Ammon's horn (tissue), 1 donor: ENCODE data around the gene GOLGA6L7.
"Not testable (repeated sequence)": the region's sequence is repeated elsewhere in the genome, so short reads cannot be mapped to it uniquely, and the experiment has no call there.

Experiments used
- DNase-seq: peaks from one replicate; pipeline ENCODE4 v3.0.0-alpha.2; 2016; ENCODE audit warnings: low spot score

GOLGA6L7 gene

GRCh38 chr15:28884151-28884940 is 35.9 kb upstream of the GOLGA6L7 start:
- no peak for DNase-seq

- DNase-seq = no peak
Measured at GRCh38 chr15:28881600-28881999, 33.2 kb upstream of the GOLGA6L7 start.

GRCh38 chr15:28881170-28881569 is 32.7 kb upstream of the GOLGA6L7 start:
- DNase-seq = no peak

GRCh38 chr15:28880680-28881079 is 32.2 kb upstream of the GOLGA6L7 start:
- DNase-seq = no peak

GRCh38 chr15:28879551-28879950 is 31.1 kb upstream of the GOLGA6L7 start:
- no peak for DNase-seq

- no peak for DNase-seq
Measured at GRCh38 chr15:28878209-28878608, 29.8 kb upstream of the GOLGA6L7 start.

- DNase-seq = no peak
Measured at GRCh38 chr15:28876845-28877185, 28.4 kb upstream of the GOLGA6L7 start.

- peak; percentile 72 for DNase-seq
Measured at GRCh38 chr15:28876131-28876844, 27.8 kb upstream of the GOLGA6L7 start.

- DNase-seq = no peak
Measured at GRCh38 chr15:28875461-28876000, 27.1 kb upstream of the GOLGA6L7 start.

- no peak for DNase-seq
Measured at GRCh38 chr15:28873585-28874190, 25.2 kb upstream of the GOLGA6L7 start.

- no peak for DNase-seq
Measured at GRCh38 chr15:28873006-28873405, 24.6 kb upstream of the GOLGA6L7 start.

- no peak for DNase-seq
Measured at GRCh38 chr15:28871168-28871567, 22.7 kb upstream of the GOLGA6L7 start.

- DNase-seq = no peak
Measured at GRCh38 chr15:28868744-28869345, 20.4 kb upstream of the GOLGA6L7 start.

- DNase-seq = not testable (repeated sequence)
Measured at GRCh38 chr15:28861589-28862293, 13.3 kb upstream of the GOLGA6L7 start.

GRCh38 chr15:28861031-28861534 is 12.6 kb upstream of the GOLGA6L7 start:
- DNase-seq = no peak

- not testable (repeated sequence) for DNase-seq
Measured at GRCh38 chr15:28854578-28854977, 6.1 kb upstream of the GOLGA6L7 start.

GRCh38 chr15:28853654-28854053 is 5.2 kb upstream of the GOLGA6L7 start:
- DNase-seq = not testable (repeated sequence)

GRCh38 chr15:28849766-28850165 is 1.3 kb upstream of the GOLGA6L7 start:
- not testable (repeated sequence) for DNase-seq

- not testable (repeated sequence) for DNase-seq
Measured at GRCh38 chr15:28849271-28849670, 827 bp upstream of the GOLGA6L7 start.

- not testable (repeated sequence) for DNase-seq
Measured at GRCh38 chr15:28847959-28848358, 485 bp downstream of the GOLGA6L7 start.

- not testable (repeated sequence) for DNase-seq
Measured at GRCh38 chr15:28847247-28847646, 1.2 kb downstream of the GOLGA6L7 start.
